ENCODE results near the gene C4orf51. TPM values are rescaled to one million over a fixed set of nuclear protein-coding genes. Genes with fewer than 3 reads are reported as not detected.

Gene C4orf51
- total RNA-seq, 1 donor from 2014 or later, result not detected

- intact Hi-C loops (cut with DNase I), result no loop called here
Observed at GRCh38 chr4:145756244-145756643, 76.3 kb downstream of the C4orf51 start.

GRCh38 chr4:145757188-145757587 is 77.2 kb downstream of the C4orf51 start:
- TF ChIP-seq CTCF (IDR thresholded peaks at IDR 0.05), result no peak
- ATAC-seq (no peak), DNase-seq (no peak)
- Histone ChIP-seq H3K27me3 (ENCODE audit: low read depth) (no peaks in the 10 kb centered on the region), H3K4me3 (no peak overlapping the region), H3K27ac (no peak overlapping the region), H3K36me3 (peaks cover 17% of the 10 kb centered on the region), H3K4me1 (no peaks in the 10 kb centered on the region), H3K9me3 (no peaks in the 10 kb centered on the region)
- intact Hi-C loops (cut with DNase I), result no loop called here

More at GRCh38 chr4:145756244-145756643, 76.3 kb downstream of the C4orf51 start:
- H3K27ac ChIP-seq, result no peak overlapping the region
- H3K27me3 ChIP-seq (ENCODE audit: low read depth), result no peaks in the 10 kb centered on the region
- H3K4me3 ChIP-seq, result no peak overlapping the region
- no peaks in the 10 kb centered on the region for H3K9me3 ChIP-seq
- DNase-seq (no peak), ATAC-seq (no peak)
- peaks cover 14% of the 10 kb centered on the region for H3K36me3 ChIP-seq
- no peak for TF ChIP-seq CTCF (IDR thresholded peaks at IDR 0.05)
- H3K4me1 ChIP-seq, result no peaks in the 10 kb centered on the region

- Histone ChIP-seq H3K36me3 (peaks cover 38% of the 10 kb centered on the region), H3K4me3 (no peak overlapping the region), H3K27ac (no peak overlapping the region), H3K9me3 (no peaks in the 10 kb centered on the region), H3K27me3 (ENCODE audit: low read depth) (no peaks in the 10 kb centered on the region), H3K4me1 (no peaks in the 10 kb centered on the region)
- intact Hi-C loops (cut with DNase I), result no loop called here
- ATAC-seq, result no peak
- TF ChIP-seq CTCF (IDR thresholded peaks at IDR 0.05), result no peak
- no peak for DNase-seq
Observed at GRCh38 chr4:145760176-145760575, 80.2 kb downstream of the C4orf51 start.

- no peaks in the 10 kb centered on the region for H3K4me1 ChIP-seq
- intact Hi-C loops (cut with DNase I), result no loop called here
- peaks cover 46% of the 10 kb centered on the region for H3K36me3 ChIP-seq
- no peak overlapping the region for H3K4me3 ChIP-seq
- no peak overlapping the region for H3K27ac ChIP-seq
- DNase-seq (no peak), ATAC-seq (peak; percentile 22)
- no peak for TF ChIP-seq CTCF (IDR thresholded peaks at IDR 0.05)
- no peaks in the 10 kb centered on the region for H3K9me3 ChIP-seq
- H3K27me3 ChIP-seq (ENCODE audit: low read depth), result no peaks in the 10 kb centered on the region
Observed at GRCh38 chr4:145760961-145761929, 81.3 kb downstream of the C4orf51 start.

GRCh38 chr4:145762719-145763118 is 82.8 kb downstream of the C4orf51 start:
- H3K4me1 ChIP-seq, result no peaks in the 10 kb centered on the region
- DNase-seq (no peak), ATAC-seq (peak; percentile 52 to 56)
- intact Hi-C loops (cut with DNase I), result no loop called here
- peaks cover 46% of the 10 kb centered on the region for H3K36me3 ChIP-seq
- no peaks in the 10 kb centered on the region for H3K27me3 ChIP-seq (ENCODE audit: low read depth)
- no peak for TF ChIP-seq CTCF (IDR thresholded peaks at IDR 0.05)
- H3K9me3 ChIP-seq, result no peaks in the 10 kb centered on the region
- no peak overlapping the region for H3K4me3 ChIP-seq
- H3K27ac ChIP-seq, result no peak overlapping the region
